AG10803 (cell line): ENCODE results near the gene RAD54L.

Source experiments
- DNase-seq: peaks from one replicate; pipeline ENCODE4 v3.0.0; 2010; ENCODE audit warnings: low read depth
- H3K4me3 ChIP-seq: 2 replicates; pipeline ENCODE4 v1.5.1; 2011; ENCODE audit warnings: mild to moderate bottlenecking, low read length, control low read depth
- TF ChIP-seq, protein P1 (sequence below): conservative IDR thresholded peaks from 2 replicates; pipeline ENCODE4 v1.5.1; 2011; ENCODE audit warnings: mild to moderate bottlenecking, low read length, control low read depth, inconsistent platforms

Gene RAD54L

DNA sequence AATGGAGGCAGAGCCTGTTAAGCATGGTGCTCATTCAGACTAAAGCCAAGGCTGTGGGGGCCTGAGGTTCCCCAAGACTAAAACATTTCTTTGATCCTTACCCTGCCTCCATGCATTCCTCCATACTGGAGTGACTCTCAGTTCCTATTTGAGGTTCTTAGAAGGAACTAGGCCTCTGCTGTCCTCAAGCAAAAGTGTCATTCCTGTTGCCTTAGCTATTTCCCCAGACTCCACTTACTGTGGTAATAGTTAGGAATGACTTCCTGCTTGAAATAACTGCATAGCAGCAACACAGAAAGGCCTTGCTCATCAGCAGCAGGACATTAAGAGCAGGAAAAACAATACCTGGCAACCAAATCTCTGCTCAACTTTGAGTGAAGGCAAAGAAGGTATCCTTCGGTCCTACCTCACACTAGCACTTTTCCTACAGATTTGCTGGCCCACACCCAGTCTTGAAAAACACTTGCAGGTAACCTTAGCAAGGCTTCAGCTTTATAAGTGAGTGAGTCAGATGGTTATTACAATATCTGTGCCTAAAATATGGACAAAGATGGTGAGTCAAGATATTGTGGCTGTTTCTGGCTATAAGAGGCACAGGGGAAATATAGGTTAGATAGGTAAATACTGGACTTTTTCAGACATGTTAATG lies 41.0 kb downstream of the RAD54L start:
- TF ChIP-seq, protein P1, sequence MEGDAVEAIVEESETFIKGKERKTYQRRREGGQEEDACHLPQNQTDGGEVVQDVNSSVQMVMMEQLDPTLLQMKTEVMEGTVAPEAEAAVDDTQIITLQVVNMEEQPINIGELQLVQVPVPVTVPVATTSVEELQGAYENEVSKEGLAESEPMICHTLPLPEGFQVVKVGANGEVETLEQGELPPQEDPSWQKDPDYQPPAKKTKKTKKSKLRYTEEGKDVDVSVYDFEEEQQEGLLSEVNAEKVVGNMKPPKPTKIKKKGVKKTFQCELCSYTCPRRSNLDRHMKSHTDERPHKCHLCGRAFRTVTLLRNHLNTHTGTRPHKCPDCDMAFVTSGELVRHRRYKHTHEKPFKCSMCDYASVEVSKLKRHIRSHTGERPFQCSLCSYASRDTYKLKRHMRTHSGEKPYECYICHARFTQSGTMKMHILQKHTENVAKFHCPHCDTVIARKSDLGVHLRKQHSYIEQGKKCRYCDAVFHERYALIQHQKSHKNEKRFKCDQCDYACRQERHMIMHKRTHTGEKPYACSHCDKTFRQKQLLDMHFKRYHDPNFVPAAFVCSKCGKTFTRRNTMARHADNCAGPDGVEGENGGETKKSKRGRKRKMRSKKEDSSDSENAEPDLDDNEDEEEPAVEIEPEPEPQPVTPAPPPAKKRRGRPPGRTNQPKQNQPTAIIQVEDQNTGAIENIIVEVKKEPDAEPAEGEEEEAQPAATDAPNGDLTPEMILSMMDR: no peak
- DNase-seq: peak; percentile 89
- no peak overlapping the region for H3K4me3 ChIP-seq

DNA sequence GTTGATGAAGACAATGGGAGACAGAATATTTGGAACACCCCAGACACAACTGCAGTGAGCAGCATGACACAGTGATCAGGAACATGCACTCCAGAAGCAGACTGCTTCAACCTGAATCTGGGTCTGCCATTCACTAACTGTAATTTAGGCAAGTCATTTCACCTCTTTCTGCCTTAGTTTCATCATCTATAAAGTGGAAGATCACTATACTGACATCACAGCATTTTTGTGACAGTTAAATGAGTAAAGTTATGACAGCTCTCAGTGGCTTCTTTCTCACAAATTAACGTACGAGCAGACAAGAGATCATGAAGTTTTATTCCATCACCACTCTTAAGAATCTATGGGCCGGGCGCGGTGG lies 41.6 kb downstream of the RAD54L start:
- TF ChIP-seq, protein P1: no peak
- no peak overlapping the region for H3K4me3 ChIP-seq
- DNase-seq: peak; percentile 11

DNA sequence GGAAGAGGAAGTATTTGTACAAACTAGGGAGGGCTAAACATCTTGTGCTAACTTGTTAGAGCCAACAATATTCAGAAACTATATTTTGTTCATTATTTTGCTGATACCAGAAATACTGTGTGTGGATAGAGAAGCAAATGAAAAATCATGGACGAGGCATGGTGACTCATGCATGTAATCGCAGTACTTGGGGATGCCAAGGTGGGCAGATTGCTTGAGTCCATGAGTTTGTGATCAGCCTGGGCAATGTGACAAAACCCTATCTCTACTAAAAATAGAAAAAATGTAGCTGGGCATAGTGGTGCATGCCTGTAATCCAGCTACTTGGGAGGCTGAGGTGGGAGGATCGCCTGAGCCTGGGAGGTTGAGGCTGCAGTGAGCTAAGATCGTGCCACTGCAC lies 42.4 kb downstream of the RAD54L start:
- no peak for DNase-seq
- TF ChIP-seq, protein P1: no peak

DNA sequence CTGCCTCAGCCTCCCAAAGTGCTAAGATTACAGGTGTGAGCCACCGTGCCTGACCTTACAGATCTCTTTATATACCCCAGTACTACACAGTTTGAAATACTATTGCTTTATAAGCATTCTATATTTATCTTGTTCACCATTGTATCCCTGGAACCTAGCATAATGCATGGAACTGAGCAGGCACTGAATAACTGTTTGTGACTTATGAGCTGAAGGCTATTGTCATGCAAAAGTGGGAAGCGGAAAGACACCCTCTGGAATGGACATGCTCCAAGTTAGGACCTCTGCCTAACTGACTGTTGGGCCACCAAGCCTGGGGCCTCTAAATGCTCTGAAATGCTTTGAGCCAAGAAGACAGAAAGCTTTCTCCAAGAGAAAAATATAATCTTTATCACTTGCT lies 47.7 kb downstream of the RAD54L start:
- DNase-seq: no peak
- TF ChIP-seq, protein P1: no peak
- no peak overlapping the region for H3K4me3 ChIP-seq

More for the DNA sequence above, 42.4 kb downstream of the RAD54L start:
- H3K4me3 ChIP-seq: no peak overlapping the region

DNA sequence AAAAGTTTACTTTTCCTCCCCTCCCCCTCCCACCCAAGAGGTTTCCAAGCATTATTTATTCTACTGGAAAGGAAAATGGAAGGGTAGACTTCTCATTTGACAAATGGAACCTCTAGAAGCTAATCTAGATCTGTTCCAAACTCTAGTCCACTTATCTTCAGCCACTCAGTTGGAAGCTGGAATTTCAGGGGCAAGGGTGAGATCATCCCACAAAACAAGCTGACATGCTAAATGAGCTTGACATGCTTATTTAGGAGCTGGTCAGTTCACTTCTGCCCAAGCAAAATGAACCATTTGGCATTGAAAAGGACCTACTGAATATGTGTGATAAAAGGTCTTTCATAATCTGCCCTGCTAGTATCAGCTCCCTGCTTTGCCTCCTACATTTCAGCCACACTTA lies 50.8 kb downstream of the RAD54L start:
- no peak overlapping the region for H3K4me3 ChIP-seq
- TF ChIP-seq, protein P1: no peak

DNA sequence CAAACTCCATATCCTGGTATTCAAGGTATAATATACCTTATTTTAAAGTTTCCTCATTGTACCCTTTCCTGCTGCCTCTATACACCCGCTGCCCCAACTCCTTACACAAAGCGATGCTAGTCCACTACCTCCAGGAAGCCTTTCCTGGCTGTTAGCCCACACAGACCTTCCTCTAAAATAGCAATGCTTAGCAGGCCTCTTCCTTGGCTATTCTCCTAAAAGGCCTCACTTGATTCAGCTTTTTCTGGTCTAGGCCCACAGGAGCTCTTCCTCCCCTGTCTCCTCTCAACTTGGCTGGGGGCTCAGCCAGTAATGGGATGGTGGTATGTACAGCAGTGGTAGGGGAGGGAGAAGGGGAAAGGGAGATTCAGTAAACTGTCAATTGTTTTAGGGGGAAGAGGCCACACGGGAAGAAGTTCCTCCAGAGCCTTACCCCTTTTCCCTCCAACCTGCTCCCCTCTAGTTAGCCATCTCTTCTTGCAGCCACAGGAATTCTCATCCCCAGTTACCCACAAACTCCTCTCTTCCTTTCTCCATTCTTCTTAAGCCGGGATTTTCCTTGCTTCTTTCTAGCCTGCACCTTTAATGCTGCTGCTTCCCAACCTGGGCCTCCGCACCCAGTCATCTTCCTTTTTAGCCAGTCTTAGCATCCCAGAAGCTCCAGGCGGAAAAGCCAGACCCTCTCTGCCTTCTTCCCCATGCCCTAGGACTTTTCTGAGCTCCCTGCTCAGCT lies 53.3 kb downstream of the RAD54L start:
- H3K4me3 ChIP-seq: peak overlapping the region; percentile 92
- DNase-seq: peak; percentile 41
- TF ChIP-seq, protein P1: no peak

More for the DNA sequence above, 50.8 kb downstream of the RAD54L start:
- no peak for DNase-seq

DNA sequence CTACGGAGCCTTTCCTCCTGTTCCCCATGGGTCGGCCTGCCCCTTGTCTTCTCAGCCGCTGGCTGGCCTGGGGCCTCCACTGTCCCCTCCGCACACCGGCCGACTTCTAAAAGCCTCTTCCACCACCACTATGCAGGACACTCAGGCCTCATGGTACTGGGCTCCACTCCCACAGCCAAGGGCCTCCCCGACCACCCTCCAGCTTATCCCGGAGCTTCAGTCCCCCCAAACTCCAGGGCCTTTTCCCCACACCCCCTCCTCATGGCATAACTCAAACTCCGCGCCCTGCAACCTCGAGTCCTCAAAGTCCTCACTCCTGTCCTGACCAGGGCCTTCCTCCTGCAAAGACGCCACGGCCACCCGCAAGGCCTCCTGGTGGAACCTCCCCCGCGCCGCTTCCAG lies 53.8 kb downstream of the RAD54L start:
- no peak for DNase-seq
- peak overlapping the region; percentile 92 for H3K4me3 ChIP-seq
- TF ChIP-seq, protein P1: no peak
